ENCODE results near the gene PTPN6. TPM values are rescaled to one million over a fixed set of nuclear protein-coding genes. Genes with fewer than 3 reads are reported as not detected.

Gene PTPN6
- total and polyA plus RNA-seq, 2 of the 8 experiments (the other 6 are each of a cell fraction or from before 2014, with no cell fraction given): 16.3 to 28.4 TPM

GRCh38 chr12:6948873-6949594 is 2.1 kb upstream of the PTPN6 start (continued):
- no peak for TF ChIP-seq CHD7 (IDR thresholded peaks at IDR 0.05; ENCODE audit: insufficient replicate concordance, low read length)
- no peak for TF ChIP-seq SIX5 (IDR thresholded peaks at IDR 0.05; ENCODE audit: low read depth, low read length)
- TF ChIP-seq HDAC2 (IDR thresholded peaks at IDR 0.05; ENCODE audit: borderline replicate concordance in 1 of 2, low read depth in 2 of 2, low read length in 2 of 2): no peak
- TF ChIP-seq JUN (IDR thresholded peaks at IDR 0.05; ENCODE audit: low read depth, low read length): no peak
- peak; percentile 55 for TF ChIP-seq MAX (IDR thresholded peaks at IDR 0.05)
- TF ChIP-seq ASH2L (IDR thresholded peaks at IDR 0.05; ENCODE audit: low read length): no peak
